ENCODE results near the gene ANKRD26. TPM values are rescaled to one million over a fixed set of nuclear protein-coding genes. Genes with fewer than 3 reads are reported as not detected.

Gene ANKRD26
- polyA plus RNA-seq, 2 of the 4 experiments (the other 2 are of a cell fraction), result 4.0 to 4.1 TPM

DNA sequence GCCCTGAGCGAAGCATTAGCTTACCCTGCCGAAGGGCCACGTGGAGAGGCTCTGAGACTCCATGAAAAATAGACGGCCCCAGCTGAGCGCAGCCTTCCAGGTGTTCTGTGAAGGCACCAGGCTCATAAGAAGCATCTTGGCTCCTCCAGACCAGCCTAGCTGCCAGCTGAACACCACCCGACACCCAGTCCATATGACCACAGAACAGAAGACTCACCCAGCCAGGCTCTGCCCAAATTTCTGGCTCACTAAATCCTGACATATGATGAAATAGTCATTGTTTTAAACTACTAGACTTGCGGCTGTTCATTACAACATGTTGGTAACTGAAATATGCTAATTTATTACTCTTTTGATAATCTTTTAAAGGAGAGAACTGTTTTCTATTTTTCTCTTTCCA lies 140.0 kb downstream of the ANKRD26 start:
- ChIA-PET CTCF (no interaction called here), POLR2A (no interaction called here)
- Histone ChIP-seq H3K9me3 (no peaks in the 10 kb centered on the region), H3K4me1 (no peaks in the 10 kb centered on the region), H3K4me3 (no peak overlapping the region), H3K27ac (no peak overlapping the region), H3K4me2 (no peak overlapping the region)
- ATAC-seq (no peak), DNase-seq (ENCODE audit: low read depth in 1 of 2, low spot score in 1 of 2) (no peak), FAIRE-seq (no peak)
- 84% methylated on average over 7 of the region's 7 CpGs for WGBS (ENCODE audit: missing lambda C conversion rate)
- TF ChIP-seq MAFK (IDR thresholded peaks at IDR 0.05; ENCODE audit: partially characterized antibody), result no peak
- TF ChIP-seq KDM5A (IDR thresholded peaks at IDR 0.05), result no peak
- no peak for TF ChIP-seq HOXB13 (CRISPR knock-in tag; IDR thresholded peaks at IDR 0.05; ENCODE audit: low read depth)
- TF ChIP-seq, protein P1, sequence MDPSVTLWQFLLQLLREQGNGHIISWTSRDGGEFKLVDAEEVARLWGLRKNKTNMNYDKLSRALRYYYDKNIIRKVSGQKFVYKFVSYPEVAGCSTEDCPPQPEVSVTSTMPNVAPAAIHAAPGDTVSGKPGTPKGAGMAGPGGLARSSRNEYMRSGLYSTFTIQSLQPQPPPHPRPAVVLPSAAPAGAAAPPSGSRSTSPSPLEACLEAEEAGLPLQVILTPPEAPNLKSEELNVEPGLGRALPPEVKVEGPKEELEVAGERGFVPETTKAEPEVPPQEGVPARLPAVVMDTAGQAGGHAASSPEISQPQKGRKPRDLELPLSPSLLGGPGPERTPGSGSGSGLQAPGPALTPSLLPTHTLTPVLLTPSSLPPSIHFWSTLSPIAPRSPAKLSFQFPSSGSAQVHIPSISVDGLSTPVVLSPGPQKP (IDR thresholded peaks at IDR 0.05; ENCODE audit: low read depth, low read length), result no peak
- TF ChIP-seq MYC (IDR thresholded peaks at IDR 0.05; ENCODE audit: borderline replicate concordance, low read length), result no peak
- no peak for TF ChIP-seq KDM1A (IDR thresholded peaks at IDR 0.05; ENCODE audit: low read depth)
- no peak for TF ChIP-seq RFX5 (IDR thresholded peaks at IDR 0.05)
- TF ChIP-seq, protein P2, sequence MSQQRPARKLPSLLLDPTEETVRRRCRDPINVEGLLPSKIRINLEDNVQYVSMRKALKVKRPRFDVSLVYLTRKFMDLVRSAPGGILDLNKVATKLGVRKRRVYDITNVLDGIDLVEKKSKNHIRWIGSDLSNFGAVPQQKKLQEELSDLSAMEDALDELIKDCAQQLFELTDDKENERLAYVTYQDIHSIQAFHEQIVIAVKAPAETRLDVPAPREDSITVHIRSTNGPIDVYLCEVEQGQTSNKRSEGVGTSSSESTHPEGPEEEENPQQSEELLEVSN (IDR thresholded peaks at IDR 0.05; ENCODE audit: borderline replicate concordance, low read depth), result no peak
- TF ChIP-seq CHD4 (IDR thresholded peaks at IDR 0.05; ENCODE audit: borderline replicate concordance), result no peak
- TF ChIP-seq FOXS1 (CRISPR knock-in tag; IDR thresholded peaks at IDR 0.05), result no peak
- no peak for TF ChIP-seq JUNB (IDR thresholded peaks at IDR 0.05)
- TF ChIP-seq, protein P3, sequence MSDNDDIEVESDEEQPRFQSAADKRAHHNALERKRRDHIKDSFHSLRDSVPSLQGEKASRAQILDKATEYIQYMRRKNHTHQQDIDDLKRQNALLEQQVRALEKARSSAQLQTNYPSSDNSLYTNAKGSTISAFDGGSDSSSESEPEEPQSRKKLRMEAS (IDR thresholded peaks at IDR 0.05), result no peak
- no peak for TF ChIP-seq RCOR1 (IDR thresholded peaks at IDR 0.05; ENCODE audit: low read depth, low read length)
- no peak for TF ChIP-seq RARB (CRISPR knock-in tag; IDR thresholded peaks at IDR 0.05)
- TF ChIP-seq NPAS2 (CRISPR knock-in tag; IDR thresholded peaks at IDR 0.05; ENCODE audit: borderline replicate concordance), result no peak
- TF ChIP-seq, protein P4, sequence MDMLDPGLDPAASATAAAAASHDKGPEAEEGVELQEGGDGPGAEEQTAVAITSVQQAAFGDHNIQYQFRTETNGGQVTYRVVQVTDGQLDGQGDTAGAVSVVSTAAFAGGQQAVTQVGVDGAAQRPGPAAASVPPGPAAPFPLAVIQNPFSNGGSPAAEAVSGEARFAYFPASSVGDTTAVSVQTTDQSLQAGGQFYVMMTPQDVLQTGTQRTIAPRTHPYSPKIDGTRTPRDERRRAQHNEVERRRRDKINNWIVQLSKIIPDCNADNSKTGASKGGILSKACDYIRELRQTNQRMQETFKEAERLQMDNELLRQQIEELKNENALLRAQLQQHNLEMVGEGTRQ (IDR thresholded peaks at IDR 0.05), result no peak
- TF ChIP-seq, protein P5, sequence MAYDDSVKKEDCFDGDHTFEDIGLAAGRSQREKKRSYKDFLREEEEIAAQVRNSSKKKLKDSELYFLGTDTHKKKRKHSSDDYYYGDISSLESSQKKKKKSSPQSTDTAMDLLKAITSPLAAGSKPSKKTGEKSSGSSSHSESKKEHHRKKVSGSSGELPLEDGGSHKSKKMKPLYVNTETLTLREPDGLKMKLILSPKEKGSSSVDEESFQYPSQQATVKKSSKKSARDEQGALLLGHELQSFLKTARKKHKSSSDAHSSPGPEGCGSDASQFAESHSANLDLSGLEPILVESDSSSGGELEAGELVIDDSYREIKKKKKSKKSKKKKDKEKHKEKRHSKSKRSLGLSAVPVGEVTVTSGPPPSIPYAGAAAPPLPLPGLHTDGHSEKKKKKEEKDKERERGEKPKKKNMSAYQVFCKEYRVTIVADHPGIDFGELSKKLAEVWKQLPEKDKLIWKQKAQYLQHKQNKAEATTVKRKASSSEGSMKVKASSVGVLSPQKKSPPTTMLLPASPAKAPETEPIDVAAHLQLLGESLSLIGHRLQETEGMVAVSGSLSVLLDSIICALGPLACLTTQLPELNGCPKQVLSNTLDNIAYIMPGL (CRISPR knock-in tag; IDR thresholded peaks at IDR 0.05; ENCODE audit: borderline replicate concordance), result no peak

DNA sequence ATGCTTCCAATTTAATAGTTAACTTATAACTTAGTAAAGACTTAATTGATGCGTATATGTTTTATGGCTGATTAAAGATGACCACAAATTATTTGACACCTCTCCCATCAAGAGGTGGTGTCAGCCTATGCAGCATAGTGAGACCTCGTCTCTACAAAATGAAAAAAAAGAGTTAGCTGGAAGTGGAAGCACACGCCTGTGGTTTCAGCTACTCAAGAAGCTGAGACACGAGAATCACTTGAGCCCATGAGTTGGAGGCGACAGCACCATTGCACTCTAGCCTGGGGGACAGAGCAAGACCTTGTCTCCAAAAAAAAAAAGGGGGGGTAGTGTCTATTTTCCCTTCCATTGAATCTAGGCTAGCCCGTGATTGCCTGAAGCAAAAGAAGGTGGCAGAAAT lies 140.5 kb downstream of the ANKRD26 start:
- WGBS (ENCODE audit: missing lambda C conversion rate), result 84% methylated on average over 6 of the region's 6 CpGs
- CTCF ChIA-PET, result no interaction called here

More for the DNA sequence above, 140.5 kb downstream of the ANKRD26 start:
- no peaks in the 10 kb centered on the region for H3K4me1 ChIP-seq
- DNase-seq (ENCODE audit: low read depth in 1 of 2, low spot score in 1 of 2), result no peak
- no peak for ATAC-seq
- no peak for FAIRE-seq
- H3K4me2 ChIP-seq, result no peak overlapping the region
- POLR2A ChIA-PET, result interaction anchor here (0.7 kb wide), 1 partner anchor 1490 kb away, joined by 3 read pairs; no protein-coding TSS in a partner anchor
- H3K9me3 ChIP-seq, result no peaks in the 10 kb centered on the region
- H3K27ac ChIP-seq, result no peak overlapping the region
- H3K4me3 ChIP-seq, result no peak overlapping the region
- no peak for TF ChIP-seq PHF8 (IDR thresholded peaks at IDR 0.05; ENCODE audit: borderline replicate concordance, low read depth)
- TF ChIP-seq ZNF302 (CRISPR knock-in tag; IDR thresholded peaks at IDR 0.05), result no peak
- TF ChIP-seq, protein P3 (IDR thresholded peaks at IDR 0.05), result no peak
- TF ChIP-seq CBX8 (IDR thresholded peaks at IDR 0.05), result no peak
- TF ChIP-seq MAFK (IDR thresholded peaks at IDR 0.05; ENCODE audit: partially characterized antibody), result no peak
- no peak for TF ChIP-seq KDM5A (IDR thresholded peaks at IDR 0.05)
- no peak for TF ChIP-seq CEBPB (IDR thresholded peaks at IDR 0.05)
- no peak for TF ChIP-seq RCOR1 (IDR thresholded peaks at IDR 0.05; ENCODE audit: low read depth, low read length)
- no peak for TF ChIP-seq FOSB (CRISPR knock-in tag; IDR thresholded peaks at IDR 0.05)
- TF ChIP-seq HOXB13 (CRISPR knock-in tag; IDR thresholded peaks at IDR 0.05; ENCODE audit: low read depth), result no peak
- TF ChIP-seq JUNB (IDR thresholded peaks at IDR 0.05), result no peak
- no peak for TF ChIP-seq TP53 (CRISPR knock-in tag; IDR thresholded peaks at IDR 0.05)
- TF ChIP-seq, protein P6, sequence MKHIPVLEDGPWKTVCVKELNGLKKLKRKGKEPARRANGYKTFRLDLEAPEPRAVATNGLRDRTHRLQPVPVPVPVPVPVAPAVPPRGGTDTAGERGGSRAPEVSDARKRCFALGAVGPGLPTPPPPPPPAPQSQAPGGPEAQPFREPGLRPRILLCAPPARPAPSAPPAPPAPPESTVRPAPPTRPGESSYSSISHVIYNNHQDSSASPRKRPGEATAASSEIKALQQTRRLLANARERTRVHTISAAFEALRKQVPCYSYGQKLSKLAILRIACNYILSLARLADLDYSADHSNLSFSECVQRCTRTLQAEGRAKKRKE (CRISPR knock-in tag; IDR thresholded peaks at IDR 0.05; ENCODE audit: low read depth), result no peak
- TF ChIP-seq, protein P1 (IDR thresholded peaks at IDR 0.05; ENCODE audit: low read depth, low read length), result no peak
- no peak for TF ChIP-seq FOSL2 (IDR thresholded peaks at IDR 0.05)
- TF ChIP-seq FOSL2 (CRISPR knock-in tag; IDR thresholded peaks at IDR 0.05), result no peak
- no peak for TF ChIP-seq NFE2L2 (conservative IDR thresholded peaks at IDR 0.05; ENCODE audit: low read length)
